ENCODE results near the gene SPEF1.

Gene SPEF1

GRCh38 chr20:3812259-3812681 is 31.0 kb upstream of the SPEF1 start:
- no peak for DNase-seq (ENCODE audit: extremely low spot score)
- TF ChIP-seq TARDBP (IDR thresholded peaks at IDR 0.05): no peak
- no peak for TF ChIP-seq ZNF384 (IDR thresholded peaks at IDR 0.05)
- TF ChIP-seq ELF4 (IDR thresholded peaks at IDR 0.05): no peak
- TF ChIP-seq SUZ12 (IDR thresholded peaks at IDR 0.05): no peak
- TF ChIP-seq CTBP1 (IDR thresholded peaks at IDR 0.05; ENCODE audit: borderline replicate concordance): no peak
- ChIA-PET POLR2A (interaction anchor here (1.2 to 3.1 kb wide), 2 partner anchors 9 to 43 kb away, joined by 3 to 10 read pairs; partner anchors contain the start of gene AP5S1), CTCF (no interaction called here)

- POLR2A ChIA-PET: interaction anchor here (3.1 kb wide), 1 partner anchor 9 kb away, joined by 10 read pairs; the partner anchor contains the start of gene AP5S1
These were observed 30.4 kb upstream of the SPEF1 start for GRCh38 chr20:3811467-3812258.

GRCh38 chr20:3808544-3808943 is 27.3 kb upstream of the SPEF1 start:
- CTCF ChIA-PET: no interaction called here
- POLR2A ChIA-PET: no interaction called here

More at GRCh38 chr20:3811467-3812258, 30.4 kb upstream of the SPEF1 start:
- peak; percentile 49 for DNase-seq (ENCODE audit: extremely low spot score)
- CTCF ChIA-PET: no interaction called here
- TF ChIP-seq FOXA1 (IDR thresholded peaks at IDR 0.05): no peak
- peak; percentile 45 for TF ChIP-seq L3MBTL2 (conservative IDR thresholded peaks at IDR 0.05)

GRCh38 chr20:3804781-3805180 is 23.5 kb upstream of the SPEF1 start:
- POLR2A ChIA-PET: interaction anchor here (0.7 to 1.4 kb wide), 3 partner anchors 9 to 18 kb away, joined by 3 to 10 read pairs (median 6); partner anchors contain the start of genes AP5S1, CDC25B and CENPB
- CTCF ChIA-PET: interaction anchor here (0.9 kb wide), 1 partner anchor 13 kb away, joined by 3 read pairs; no protein-coding TSS in a partner anchor
- TF ChIP-seq PKNOX1 (IDR thresholded peaks at IDR 0.05): no peak
- TF ChIP-seq TARDBP (IDR thresholded peaks at IDR 0.05): no peak
- no peak for TF ChIP-seq ARNT (IDR thresholded peaks at IDR 0.05)
- TF ChIP-seq NFRKB (IDR thresholded peaks at IDR 0.05): no peak
- TF ChIP-seq SP1 (IDR thresholded peaks at IDR 0.05): no peak
- no peak for TF ChIP-seq ELF4 (IDR thresholded peaks at IDR 0.05)
- TF ChIP-seq FOXM1 (IDR thresholded peaks at IDR 0.05; ENCODE audit: borderline replicate concordance): no peak
- TF ChIP-seq LEF1 (IDR thresholded peaks at IDR 0.05; ENCODE audit: borderline replicate concordance): no peak
- no peak for TF ChIP-seq FOXK2 (IDR thresholded peaks at IDR 0.05)

More at GRCh38 chr20:3808544-3808943, 27.3 kb upstream of the SPEF1 start:
- no peak for TF ChIP-seq LEF1 (IDR thresholded peaks at IDR 0.05; ENCODE audit: borderline replicate concordance)
- no peak for TF ChIP-seq FOXA1 (IDR thresholded peaks at IDR 0.05)
- TF ChIP-seq ELF4 (IDR thresholded peaks at IDR 0.05): no peak
- TF ChIP-seq SUZ12 (IDR thresholded peaks at IDR 0.05): no peak
- DNase-seq (ENCODE audit: extremely low spot score): no peak

GRCh38 chr20:3804254-3804751 is 23.1 kb upstream of the SPEF1 start:
- DNase-seq (ENCODE audit: extremely low spot score): no peak
- ChIA-PET POLR2A (interaction anchor here (0.7 to 1.4 kb wide), 3 partner anchors 9 to 18 kb away, joined by 3 to 10 read pairs (median 6); partner anchors contain the start of genes AP5S1, CDC25B and CENPB), CTCF (no interaction called here)
- TF ChIP-seq LEF1 (IDR thresholded peaks at IDR 0.05; ENCODE audit: borderline replicate concordance) (no peak), BHLHE40 (IDR thresholded peaks at IDR 0.05; ENCODE audit: borderline replicate concordance) (no peak), ZNF384 (IDR thresholded peaks at IDR 0.05) (no peak), L3MBTL2 (conservative IDR thresholded peaks at IDR 0.05) (no peak), FOXA1 (IDR thresholded peaks at IDR 0.05) (no peak), ELF4 (IDR thresholded peaks at IDR 0.05) (no peak), SUZ12 (IDR thresholded peaks at IDR 0.05) (no peak), NFRKB (IDR thresholded peaks at IDR 0.05) (no peak), PKNOX1 (IDR thresholded peaks at IDR 0.05) (no peak), HDGF (IDR thresholded peaks at IDR 0.05; ENCODE audit: borderline replicate concordance) (no peak), FOXK2 (IDR thresholded peaks at IDR 0.05) (no peak), ARNT (IDR thresholded peaks at IDR 0.05) (no peak), FOXM1 (IDR thresholded peaks at IDR 0.05; ENCODE audit: borderline replicate concordance) (no peak)

More at GRCh38 chr20:3804781-3805180, 23.5 kb upstream of the SPEF1 start:
- DNase-seq (ENCODE audit: extremely low spot score): no peak

GRCh38 chr20:3803854-3804253 is 22.6 kb upstream of the SPEF1 start:
- ChIA-PET CTCF (no interaction called here), POLR2A (no interaction called here)
- TF ChIP-seq PKNOX1 (IDR thresholded peaks at IDR 0.05): no peak
- TF ChIP-seq SUZ12 (IDR thresholded peaks at IDR 0.05): no peak
- TF ChIP-seq FOXK2 (IDR thresholded peaks at IDR 0.05): no peak
- TF ChIP-seq BHLHE40 (IDR thresholded peaks at IDR 0.05; ENCODE audit: borderline replicate concordance): no peak
- TF ChIP-seq FOXA1 (IDR thresholded peaks at IDR 0.05): no peak
- no peak for TF ChIP-seq SP1 (IDR thresholded peaks at IDR 0.05)
- TF ChIP-seq ELF4 (IDR thresholded peaks at IDR 0.05): no peak
- TF ChIP-seq FOXM1 (IDR thresholded peaks at IDR 0.05; ENCODE audit: borderline replicate concordance): no peak
- TF ChIP-seq CTBP1 (IDR thresholded peaks at IDR 0.05; ENCODE audit: borderline replicate concordance): no peak
- no peak for TF ChIP-seq NFRKB (IDR thresholded peaks at IDR 0.05)
- TF ChIP-seq LEF1 (IDR thresholded peaks at IDR 0.05; ENCODE audit: borderline replicate concordance): no peak
- TF ChIP-seq HDGF (IDR thresholded peaks at IDR 0.05; ENCODE audit: borderline replicate concordance): no peak

More at GRCh38 chr20:3803854-3804253, 22.6 kb upstream of the SPEF1 start:
- DNase-seq (ENCODE audit: extremely low spot score): no peak
